ENCODE measurements around the gene TRIM33. TPM values are rescaled to one million over a fixed set of nuclear protein-coding genes. Genes with fewer than 3 reads are reported as not detected.

Gene TRIM33
- total and polyA plus RNA-seq, 2 donors (not counting 1 experiment from before 2014, with no cell fraction given): 17.8 to 21.5 TPM

GRCh38 chr1:114379987-114380386, 131.0 kb downstream of the TRIM33 start:
- Histone ChIP-seq H3K4me3 (replicated peaks in 1 of 4; ENCODE audit: control extremely low read depth in 1 of 4, insufficient read depth in 1 of 4, low read depth in 3 of 4, low read length in 4 of 4) (no peak overlapping the region), H3K9me3 (ENCODE audit: control insufficient read depth, insufficient read depth, low read depth, low read length) (no peaks in the 10 kb centered on the region)

GRCh38 chr1:114379358-114379757, 131.6 kb downstream of the TRIM33 start:
- Histone ChIP-seq H3K4me2 (ENCODE audit: extremely low read depth, insufficient read depth, low read length) (no peak overlapping the region), H4K20me1 (ENCODE audit: control insufficient read depth, extremely low read depth, insufficient read depth, low read length) (no peaks in the 10 kb centered on the region), H2AFZ (ENCODE audit: low read length) (no peak overlapping the region), H3K9ac (ENCODE audit: insufficient read depth, low read length) (no peak overlapping the region), H3K27me3 (ENCODE audit: control insufficient read depth, insufficient read depth, low read length) (no peaks in the 10 kb centered on the region), H3K36me3 (ENCODE audit: control insufficient read depth, insufficient read depth, low read length) (no peaks in the 10 kb centered on the region), H3K79me2 (ENCODE audit: control insufficient read depth, insufficient read depth, low read length) (no peaks in the 10 kb centered on the region), H3K9me3 (ENCODE audit: control insufficient read depth, insufficient read depth, low read depth, low read length) (no peaks in the 10 kb centered on the region), H3K4me3 (replicated peaks in 1 of 4; ENCODE audit: control extremely low read depth in 1 of 4, insufficient read depth in 1 of 4, low read depth in 3 of 4, low read length in 4 of 4) (no peak overlapping the region), H3K27ac (ENCODE audit: insufficient read depth, low read length) (no peak overlapping the region), H3K4me1 (ENCODE audit: control insufficient read depth, extremely low read depth, insufficient read depth, low read length) (no peaks in the 10 kb centered on the region)
- DNase-seq (ENCODE audit: low read depth in 2 of 2): no peak
- no peak for TF ChIP-seq CTCF (conservative IDR thresholded peaks at IDR 0.05 in 1 of 2, IDR thresholded peaks at IDR 0.05 in 1 of 2; ENCODE audit: low read depth in 1 of 2, low read length in 2 of 2)
- TF ChIP-seq EZH2 (IDR thresholded peaks at IDR 0.05; ENCODE audit: low read length, missing control alignments): no peak

More at GRCh38 chr1:114379987-114380386, 131.0 kb downstream of the TRIM33 start:
- no peaks in the 10 kb centered on the region for H3K36me3 ChIP-seq (ENCODE audit: control insufficient read depth, insufficient read depth, low read length)
- H4K20me1 ChIP-seq (ENCODE audit: control insufficient read depth, extremely low read depth, insufficient read depth, low read length): no peaks in the 10 kb centered on the region
- H3K27ac ChIP-seq (ENCODE audit: insufficient read depth, low read length): no peak overlapping the region
- H3K27me3 ChIP-seq (ENCODE audit: control insufficient read depth, insufficient read depth, low read length): no peaks in the 10 kb centered on the region
- H2AFZ ChIP-seq (ENCODE audit: low read length): no peak overlapping the region
- H3K79me2 ChIP-seq (ENCODE audit: control insufficient read depth, insufficient read depth, low read length): no peaks in the 10 kb centered on the region
- H3K9ac ChIP-seq (ENCODE audit: insufficient read depth, low read length): no peak overlapping the region
- TF ChIP-seq CTCF (conservative IDR thresholded peaks at IDR 0.05 in 1 of 2, IDR thresholded peaks at IDR 0.05 in 1 of 2; ENCODE audit: low read depth in 1 of 2, low read length in 2 of 2) (no peak), EZH2 (IDR thresholded peaks at IDR 0.05; ENCODE audit: low read length, missing control alignments) (no peak)
- DNase-seq (ENCODE audit: low read depth in 2 of 2): no peak
- H3K4me2 ChIP-seq (ENCODE audit: extremely low read depth, insufficient read depth, low read length): no peak overlapping the region
- no peaks in the 10 kb centered on the region for H3K4me1 ChIP-seq (ENCODE audit: control insufficient read depth, extremely low read depth, insufficient read depth, low read length)

- no peak overlapping the region for H2AFZ ChIP-seq (ENCODE audit: low read length)
These were observed 133.6 kb downstream of the TRIM33 start for GRCh38 chr1:114377356-114377755.

More at GRCh38 chr1:114377356-114377755, 133.6 kb downstream of the TRIM33 start:
- no peaks in the 10 kb centered on the region for H3K79me2 ChIP-seq (ENCODE audit: control insufficient read depth, insufficient read depth, low read length)
- H3K27me3 ChIP-seq (ENCODE audit: control insufficient read depth, insufficient read depth, low read length): no peaks in the 10 kb centered on the region
- H3K27ac ChIP-seq (ENCODE audit: insufficient read depth, low read length): no peak overlapping the region
- no peak overlapping the region for H3K9ac ChIP-seq (ENCODE audit: insufficient read depth, low read length)
- H3K4me2 ChIP-seq (ENCODE audit: extremely low read depth, insufficient read depth, low read length): no peak overlapping the region
- no peak for DNase-seq (ENCODE audit: low read depth in 2 of 2)
- no peak overlapping the region for H3K4me3 ChIP-seq (replicated peaks in 1 of 4; ENCODE audit: control extremely low read depth in 1 of 4, insufficient read depth in 1 of 4, low read depth in 3 of 4, low read length in 4 of 4)
- no peaks in the 10 kb centered on the region for H4K20me1 ChIP-seq (ENCODE audit: control insufficient read depth, extremely low read depth, insufficient read depth, low read length)
- TF ChIP-seq CTCF (conservative IDR thresholded peaks at IDR 0.05 in 1 of 2, IDR thresholded peaks at IDR 0.05 in 1 of 2; ENCODE audit: low read depth in 1 of 2, low read length in 2 of 2): no peak
- TF ChIP-seq EZH2 (IDR thresholded peaks at IDR 0.05; ENCODE audit: low read length, missing control alignments): no peak
- no peaks in the 10 kb centered on the region for H3K9me3 ChIP-seq (ENCODE audit: control insufficient read depth, insufficient read depth, low read depth, low read length)
- no peaks in the 10 kb centered on the region for H3K4me1 ChIP-seq (ENCODE audit: control insufficient read depth, extremely low read depth, insufficient read depth, low read length)
- H3K36me3 ChIP-seq (ENCODE audit: control insufficient read depth, insufficient read depth, low read length): no peaks in the 10 kb centered on the region

Measured in fibroblast of lung (primary cell).